Fibroblast of skin of left biceps (primary cell): ENCODE results near the gene PDLIM7.
A peak's percentile ranks its signal among the peaks of the same experiment; 100 is the strongest.

ENCODE experiments used
- DNase-seq, 2 experiments: peaks; one replicate each; pipeline ENCODE4 v3.0.0-alpha.2; 2013; ENCODE audit warnings: low read depth in 2 of 2

Gene PDLIM7

GRCh38 chr5:177456591-177456964, 40.8 kb downstream of the PDLIM7 start:
- DNase-seq, result no peak

DNA sequence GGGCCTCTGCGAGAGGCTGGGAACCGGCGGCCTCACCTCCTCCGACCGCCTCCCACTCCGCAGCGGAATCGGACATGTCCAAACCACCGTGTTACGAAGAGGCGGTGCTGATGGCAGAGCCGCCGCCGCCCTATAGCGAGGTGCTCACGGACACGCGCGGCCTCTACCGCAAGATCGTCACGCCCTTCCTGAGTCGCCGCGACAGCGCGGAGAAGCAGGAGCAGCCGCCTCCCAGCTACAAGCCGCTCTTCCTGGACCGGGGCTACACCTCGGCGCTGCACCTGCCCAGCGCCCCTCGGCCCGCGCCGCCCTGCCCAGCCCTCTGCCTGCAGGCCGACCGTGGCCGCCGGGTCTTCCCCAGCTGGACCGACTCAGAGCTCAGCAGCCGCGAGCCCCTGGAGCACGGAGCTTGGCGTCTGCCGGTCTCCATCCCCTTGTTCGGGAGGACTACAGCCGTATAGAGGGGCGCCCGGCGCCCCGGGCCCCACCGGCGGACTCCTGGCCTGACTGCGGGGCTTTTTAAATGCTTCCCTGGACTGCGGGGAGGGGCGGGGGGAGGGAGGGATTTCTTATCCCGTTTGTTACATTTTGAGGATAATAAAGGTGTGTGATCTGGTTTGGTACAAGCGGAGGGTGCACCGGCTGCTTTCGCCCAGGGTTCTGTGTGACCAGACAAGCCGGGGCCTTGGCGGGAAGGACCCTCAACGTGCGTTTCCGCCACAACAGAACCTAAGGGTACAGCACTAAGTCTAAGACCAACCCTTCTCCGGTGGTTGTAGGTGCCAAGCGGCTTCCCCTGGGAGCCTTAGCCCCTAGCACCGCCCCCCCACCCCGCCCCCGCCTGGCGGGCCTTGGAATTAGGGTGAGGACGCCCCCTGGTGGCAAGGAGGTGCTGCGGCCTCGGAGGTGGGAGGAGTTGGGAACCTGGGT, 41.5 kb downstream of the PDLIM7 start:
- DNase-seq, result peak; percentile 55 to 58

DNA sequence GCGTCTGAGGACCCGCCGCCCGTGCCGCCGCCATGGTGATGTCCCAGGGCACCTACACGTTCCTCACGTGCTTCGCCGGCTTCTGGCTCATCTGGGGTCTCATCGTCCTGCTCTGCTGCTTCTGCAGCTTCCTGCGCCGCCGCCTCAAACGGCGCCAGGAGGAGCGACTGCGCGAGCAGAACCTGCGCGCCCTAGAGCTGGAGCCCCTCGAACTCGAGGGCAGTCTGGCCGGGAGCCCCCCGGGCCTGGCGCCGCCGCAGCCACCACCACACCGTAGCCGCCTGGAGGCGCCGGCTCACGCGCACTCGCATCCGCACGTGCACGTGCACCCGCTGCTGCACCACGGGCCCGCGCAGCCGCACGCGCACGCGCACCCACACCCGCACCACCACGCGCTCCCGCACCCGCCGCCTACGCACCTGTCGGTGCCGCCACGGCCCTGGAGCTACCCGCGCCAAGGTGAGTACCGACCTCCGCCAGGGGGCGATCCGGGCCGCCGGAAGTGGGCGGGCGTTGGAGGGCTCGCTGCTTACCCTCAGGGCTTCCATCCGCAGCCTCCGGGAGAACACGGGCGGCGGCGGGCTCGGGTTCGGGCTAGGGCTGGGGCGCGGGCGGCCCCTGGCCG, 42.3 kb downstream of the PDLIM7 start:
- no peak for DNase-seq

- peak; percentile 64 to 68 for DNase-seq
Observed at GRCh38 chr5:177454397-177455035, 42.9 kb downstream of the PDLIM7 start.

GRCh38 chr5:177453852-177454396, 43.5 kb downstream of the PDLIM7 start:
- no peak for DNase-seq

GRCh38 chr5:177452688-177453638, 44.4 kb downstream of the PDLIM7 start:
- DNase-seq, result no peak

DNA sequence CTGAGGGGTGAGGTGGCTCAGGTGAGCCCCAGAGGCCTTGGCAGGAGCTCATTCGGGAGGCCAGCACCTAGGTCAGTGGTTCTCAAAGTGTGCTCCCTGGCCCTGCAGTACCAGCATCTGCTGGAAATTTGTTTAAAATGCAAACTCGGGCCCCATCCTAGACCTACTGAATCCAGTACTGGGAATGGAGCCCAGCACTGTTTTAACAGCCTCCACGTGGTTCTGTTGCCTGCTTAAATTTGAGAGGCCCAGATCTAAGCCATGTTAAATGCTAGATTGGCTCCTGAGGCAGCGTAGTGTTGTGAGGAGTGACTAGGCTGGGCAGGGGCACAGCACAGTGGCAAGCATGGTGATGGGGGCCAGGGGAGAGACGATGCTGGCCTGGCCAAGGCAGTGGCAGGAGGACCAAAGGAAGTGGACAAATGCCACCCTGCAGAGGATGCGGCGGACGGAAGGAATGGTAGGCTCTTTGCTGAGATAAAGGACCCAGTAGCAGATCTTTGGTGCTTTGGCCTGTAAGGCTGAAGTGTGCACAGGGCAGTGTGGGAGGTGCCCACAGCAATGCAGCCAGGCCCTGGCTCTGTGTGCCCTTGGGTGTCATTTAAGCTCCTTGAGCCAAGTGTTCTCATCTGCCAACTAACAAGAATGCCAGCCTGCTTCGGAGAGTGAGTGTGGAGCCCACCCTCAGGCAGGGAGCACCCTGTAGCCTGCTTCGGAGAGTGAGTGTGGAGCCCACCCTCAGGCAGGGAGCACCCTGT, 46.6 kb downstream of the PDLIM7 start:
- DNase-seq, result no peak

DNA sequence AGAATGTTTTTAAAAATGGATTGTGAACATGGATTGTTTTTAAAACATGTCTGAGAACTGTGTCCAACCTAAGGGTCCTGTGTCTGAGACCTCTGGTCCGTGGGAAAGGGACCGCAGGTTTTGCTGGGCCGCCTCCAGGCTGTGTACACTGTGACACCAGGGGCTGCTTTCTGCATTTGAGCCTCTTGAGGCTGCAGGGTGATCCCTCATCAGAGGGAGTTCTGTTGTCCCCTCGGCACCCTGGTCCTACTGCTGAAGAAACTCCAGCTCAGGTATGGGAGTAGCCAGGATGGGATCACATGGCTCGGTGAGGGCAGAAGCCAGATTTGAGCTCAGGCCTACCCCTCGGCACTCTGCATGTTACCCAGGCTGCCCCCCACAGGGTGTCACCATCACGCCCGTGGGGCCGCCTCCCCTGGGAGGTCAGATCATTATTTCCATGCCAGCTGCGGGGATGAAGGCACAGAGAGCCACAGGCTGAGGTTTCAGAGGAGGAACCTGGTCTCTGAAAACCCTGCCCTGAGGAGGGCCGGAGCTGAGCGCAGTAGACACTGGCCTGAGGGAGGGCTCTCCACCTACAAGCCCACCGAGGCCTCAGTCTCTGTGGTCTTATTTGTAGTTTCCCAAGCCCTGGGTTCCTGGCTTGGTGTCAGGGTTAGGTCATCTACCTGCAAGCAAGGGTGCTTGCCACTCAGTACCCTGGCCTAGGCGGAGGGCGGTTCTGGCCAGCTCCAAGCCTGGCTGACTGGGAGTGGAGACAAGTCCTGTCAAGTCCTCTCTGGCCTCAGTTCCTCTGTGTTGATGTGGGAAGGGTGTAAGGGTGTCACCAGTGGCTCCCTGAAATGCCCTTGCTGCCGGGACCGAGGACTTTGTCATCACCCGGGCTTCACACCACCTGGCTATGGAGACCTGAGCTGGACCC, 48.0 kb downstream of the PDLIM7 start:
- DNase-seq, result no peak

DNA sequence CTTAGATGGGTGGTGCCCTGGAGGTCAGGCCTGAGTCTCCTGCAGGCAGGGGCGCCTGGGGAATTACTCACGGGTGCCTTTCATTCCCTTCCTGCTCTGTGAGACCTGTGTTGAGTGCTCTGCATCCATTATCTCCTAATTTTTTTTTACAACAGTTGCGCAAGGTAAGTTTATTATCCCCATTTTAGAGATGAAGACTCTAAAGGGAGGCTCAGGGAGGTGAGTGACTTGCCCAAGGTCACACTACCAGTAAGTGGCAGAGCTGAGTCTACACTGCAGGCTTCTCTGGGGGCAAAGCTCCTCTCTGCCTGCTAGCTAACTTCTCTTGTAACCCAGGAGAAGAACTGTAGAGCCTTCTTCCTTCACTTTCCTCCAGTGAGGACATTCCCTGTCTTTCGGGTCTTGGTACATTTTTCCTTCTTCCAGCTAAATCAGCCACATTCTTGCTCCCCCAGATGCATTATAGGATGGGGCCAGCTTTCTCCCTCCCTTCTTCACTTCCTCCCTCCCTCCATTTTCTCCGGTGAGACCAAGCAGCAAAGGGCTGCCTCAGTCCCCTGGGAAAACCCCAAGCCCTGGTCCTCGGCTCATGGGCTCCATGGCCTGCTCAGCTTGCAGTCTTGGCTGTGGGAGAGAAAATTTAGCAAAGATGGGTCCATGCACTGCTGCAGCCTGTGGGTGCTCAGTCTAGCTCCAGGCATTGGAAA, 49.0 kb downstream of the PDLIM7 start:
- DNase-seq, result no peak

GRCh38 chr5:177447611-177448243, 49.7 kb downstream of the PDLIM7 start:
- DNase-seq, result no peak

- no peak for DNase-seq
Observed at GRCh38 chr5:177447066-177447610, 50.3 kb downstream of the PDLIM7 start.

- peak in 1 of 2 experiments; percentile 18 for DNase-seq
Observed at GRCh38 chr5:177446200-177447065, 51.0 kb downstream of the PDLIM7 start, which contains the start of gene PRR7. PRR7 (plus strand) TSS chr5:177446814; CDS start chr5:177455068, 8,254 bp downstream.

GRCh38 chr5:177445917-177446199, 51.5 kb downstream of the PDLIM7 start:
- no peak for DNase-seq

- no peak for DNase-seq
Observed at GRCh38 chr5:177445052-177445916, 52.1 kb downstream of the PDLIM7 start.

GRCh38 chr5:177444106-177445051, 53.0 kb downstream of the PDLIM7 start:
- DNase-seq, result no peak
